Measurements from ENCODE around the gene LNX1.
"Not testable (repeated sequence)": the region's sequence is repeated elsewhere in the genome, so short reads cannot be mapped to it uniquely, and the experiment has no call there.

The LNX1 gene

GRCh38 chr4:53490161-53490956 is 100.9 kb downstream of the LNX1 start:
- DNase-seq, result no peak

GRCh38 chr4:53489279-53489889 is 101.9 kb downstream of the LNX1 start:
- DNase-seq, result no peak

- no peak for DNase-seq
Observed at GRCh38 chr4:53487766-53488165, 103.5 kb downstream of the LNX1 start.

- no peak for DNase-seq
Observed at GRCh38 chr4:53485658-53486040, 105.6 kb downstream of the LNX1 start.

GRCh38 chr4:53484911-53485657 is 106.2 kb downstream of the LNX1 start:
- DNase-seq, result no peak

- DNase-seq, result no peak
Observed at GRCh38 chr4:53483250-53483649, 108.0 kb downstream of the LNX1 start.

GRCh38 chr4:53481586-53481985 is 109.7 kb downstream of the LNX1 start:
- DNase-seq, result no peak

GRCh38 chr4:53480909-53481308 is 110.4 kb downstream of the LNX1 start:
- DNase-seq, result no peak

GRCh38 chr4:53479736-53480525 is 111.4 kb downstream of the LNX1 start:
- no peak for DNase-seq

- DNase-seq, result no peak
Observed at GRCh38 chr4:53478671-53479456, 112.4 kb downstream of the LNX1 start.

GRCh38 chr4:53477636-53478035 is 113.7 kb downstream of the LNX1 start:
- no peak for DNase-seq

GRCh38 chr4:53477038-53477565 is 114.2 kb downstream of the LNX1 start:
- DNase-seq, result no peak

- DNase-seq, result no peak
Observed at GRCh38 chr4:53476232-53477037, 114.9 kb downstream of the LNX1 start.

- not testable (repeated sequence) for DNase-seq
Observed at GRCh38 chr4:53466576-53466975, 124.7 kb downstream of the LNX1 start.

GRCh38 chr4:53465891-53466290 is 125.4 kb downstream of the LNX1 start:
- no peak for DNase-seq

- DNase-seq, result no peak
Observed at GRCh38 chr4:53465281-53465680, 126.0 kb downstream of the LNX1 start.

GRCh38 chr4:53463340-53463739 is 127.9 kb downstream of the LNX1 start:
- DNase-seq, result no peak

GRCh38 chr4:53461244-53461643 is 130.0 kb downstream of the LNX1 start:
- DNase-seq, result no peak

GRCh38 chr4:53459548-53459947 is 131.7 kb downstream of the LNX1 start:
- DNase-seq, result no peak

- no peak for DNase-seq
Observed at GRCh38 chr4:53456178-53456577, 135.1 kb downstream of the LNX1 start.

GRCh38 chr4:53455766-53456165 is 135.5 kb downstream of the LNX1 start:
- no peak for DNase-seq
